Endothelial cell of umbilical vein (primary cell): ENCODE results near the gene NAA10. TPM values are rescaled to one million over a fixed set of nuclear protein-coding genes. Genes with fewer than 3 reads are reported as not detected.
A peak's percentile ranks its signal among the peaks of the same experiment; 100 is the strongest.

Experiments
- BruUV-seq: library from RNA; stranded (reverse); fragments of 400-500 nt; replicated peaks from 2 replicates; lab custom pipeline; 2021; lab: Mats Ljungman, UMichigan
- CTCF ChIA-PET: fragments of 300-600, 350-600 bp; sonication (Branson Sonifier 250); formaldehyde crosslinking; loops from one replicate; lab custom pipeline; 2021; ENCODE audit warnings: antibody characterized with exemption, inconsistent platforms; lab: Charles Lee
- POLR2A ChIA-PET: fragments of 300-600, 350-600 bp; sonication (Branson Sonifier 250); formaldehyde crosslinking; loops from one replicate; lab custom pipeline; 2021; ENCODE audit warnings: antibody characterized with exemption, inconsistent platforms; lab: Charles Lee
- DNase-seq: peaks from one replicate; pipeline ENCODE4 v3.0.0-alpha.2; 2011; ENCODE audit warnings: low read depth, low spot score
- FAIRE-seq: peaks from 2 replicates; lab custom pipeline; 2011; peaks lifted over from hg19 to GRCh38; lab: Jason Lieb, UNC
- H2AFZ ChIP-seq: 2 replicates; pipeline ENCODE4 v1.6.0; 2012; ENCODE audit warnings: low read depth, low read length, control low read depth, inconsistent platforms
- H3K27ac ChIP-seq: 2 replicates; pipeline ENCODE4 v1.5.1; 2011; ENCODE audit warnings: low read depth, mild to moderate bottlenecking, control low read depth, low read length, moderate library complexity; ENCODE audit not compliant: insufficient read depth
- H3K27me3 ChIP-seq, 2 experiments: 2 replicates each; pipeline versions ENCODE4 v1.6.0 to v1.6.1; 2011; ENCODE audit warnings: low read length in 2 of 2, mixed read lengths in 1 of 2; ENCODE audit not compliant: control insufficient read depth in 2 of 2, insufficient read depth in 2 of 2
- H3K36me3 ChIP-seq, 2 experiments: 2 replicates in 1 of 2; 3 replicates in 1 of 2; pipeline ENCODE4 v1.5.1; 2011; ENCODE audit warnings: low read length in 2 of 2, mild to moderate bottlenecking in 1 of 2, moderate library complexity in 1 of 2; ENCODE audit not compliant: control insufficient read depth in 2 of 2, insufficient read depth in 2 of 2; ENCODE audit errors: extremely low read depth in 1 of 2
- H3K4me1 ChIP-seq: 3 replicates; pipeline ENCODE4 v1.5.1; 2011; ENCODE audit warnings: mild to moderate bottlenecking, low read length; ENCODE audit not compliant: control insufficient read depth, insufficient read depth; ENCODE audit errors: extremely low read depth
- H3K4me2 ChIP-seq: 2 replicates; pipeline ENCODE4 v1.6.1; 2011; ENCODE audit warnings: low read length, control low read depth, mixed read lengths; ENCODE audit not compliant: insufficient read depth
- H3K4me3 ChIP-seq, 3 experiments: fragments of 200-600 bp in 1 of 3; sonication (generic), shearing (Covaris generic) in 1 of 3; replicated peaks in 1 of 3; 2 replicates each; pipeline ENCODE4 v1.5.1; 2011 to 2016; ENCODE audit warnings: control low read depth in 3 of 3, low read length in 3 of 3, mild to moderate bottlenecking in 2 of 3, inconsistent platforms in 1 of 3, low read depth in 1 of 3, moderate library complexity in 1 of 3; ENCODE audit not compliant: insufficient read depth in 1 of 3
- H3K79me2 ChIP-seq: 2 replicates; pipeline ENCODE4 v1.6.0; 2012; ENCODE audit warnings: low read length, inconsistent platforms; ENCODE audit not compliant: control insufficient read depth, insufficient read depth
- H3K9ac ChIP-seq: replicated peaks from 2 replicates; pipeline ENCODE3; 2011; ENCODE audit warnings: low read length, control low read depth; ENCODE audit not compliant: insufficient read depth; ENCODE audit errors: extremely low read depth
- H3K9me1 ChIP-seq: replicated peaks from 3 replicates; pipeline ENCODE4 v1.6.0; 2011; ENCODE audit warnings: mild to moderate bottlenecking, low read length; ENCODE audit not compliant: control insufficient read depth, insufficient read depth; ENCODE audit errors: extremely low read depth
- H3K9me3 ChIP-seq: replicated peaks from 2 replicates; pipeline ENCODE4 v1.5.1; 2012; ENCODE audit warnings: low read length, inconsistent platforms; ENCODE audit not compliant: control insufficient read depth, insufficient read depth
- H4K20me1 ChIP-seq: replicated peaks from 2 replicates; pipeline ENCODE3; 2011; ENCODE audit warnings: mild to moderate bottlenecking, low read length; ENCODE audit not compliant: control insufficient read depth, insufficient read depth; ENCODE audit errors: extremely low read depth
- EZH2 ChIP-seq: IDR thresholded peaks from 2 replicates; pipeline ENCODE4 v1.6.1; 2012; ENCODE audit warnings: borderline replicate concordance, low read depth, mild to moderate bottlenecking, moderate library complexity, low read length, inconsistent platforms; ENCODE audit not compliant: severe bottlenecking
- FOS ChIP-seq: IDR thresholded peaks from 2 replicates; pipeline ENCODE4 v1.6.1; 2011; ENCODE audit warnings: mild to moderate bottlenecking, low read length, moderate library complexity, borderline replicate concordance; ENCODE audit not compliant: insufficient read depth
- GATA2 ChIP-seq: IDR thresholded peaks from 2 replicates; pipeline ENCODE4 v1.7.0; 2011; ENCODE audit warnings: low read depth, mild to moderate bottlenecking, moderate library complexity, mixed read lengths, low read length; ENCODE audit not compliant: insufficient read length, insufficient read depth
- JUN ChIP-seq: IDR thresholded peaks from 2 replicates; pipeline ENCODE4 v1.6.1; 2011; ENCODE audit warnings: borderline replicate concordance, low read depth; ENCODE audit not compliant: insufficient read length, insufficient read depth
- MYC ChIP-seq: IDR thresholded peaks from one replicate; pipeline ENCODE4 v1.6.1; 2011; ENCODE audit warnings: mild to moderate bottlenecking, low read depth, low read length
- POLR2A ChIP-seq: IDR thresholded peaks from 2 replicates; pipeline ENCODE4 v1.6.1; 2012; ENCODE audit warnings: low read depth, mild to moderate bottlenecking, control low read depth, low read length
- POLR2AphosphoS5 ChIP-seq: IDR thresholded peaks from 2 replicates; pipeline ENCODE4 v1.6.1; 2012; ENCODE audit warnings: low read depth, mild to moderate bottlenecking, control low read depth, low read length, moderate library complexity; ENCODE audit not compliant: insufficient read depth
- dilution Hi-C: fragments of 300-500 bp; cut with MboI; formaldehyde crosslinking; loops from one replicate; pipeline ENCODE4 v1.15.0; 2019; ENCODE audit warnings: low sequenced_read_pairs; ENCODE audit not compliant: extremely low pct_ligation_motif_present
- intact Hi-C: fragments of 100-400 bp; cut with micrococcal nuclease; formaldehyde crosslinking; loops from one replicate; pipeline ENCODE4 v1.10.0; 2022
- polyA plus RNA-seq, 4 experiments: library from polyadenylated mRNA; depleted of rRNA in 3 of 4; stranded (reverse) in 3 of 4; unstranded in 1 of 4; fragments of >200 nt; gene quantifications; 2 replicates each; pipeline versions ENCODE4 v1.2.1 to v1.2.3, GENCODE V29; 2011 to 2012; ENCODE audit warnings: missing spikeins in 1 of 4
- total RNA-seq: library from RNA; stranded (reverse); gene quantifications from 2 replicates; pipeline ENCODE4 v1.2.3, GENCODE V29; 2021

Gene NAA10
- total and polyA plus RNA-seq, 2 donors (not counting 3 experiments of a cell fraction or from before 2014, with no cell fraction given) = 141 to 144 TPM

DNA sequence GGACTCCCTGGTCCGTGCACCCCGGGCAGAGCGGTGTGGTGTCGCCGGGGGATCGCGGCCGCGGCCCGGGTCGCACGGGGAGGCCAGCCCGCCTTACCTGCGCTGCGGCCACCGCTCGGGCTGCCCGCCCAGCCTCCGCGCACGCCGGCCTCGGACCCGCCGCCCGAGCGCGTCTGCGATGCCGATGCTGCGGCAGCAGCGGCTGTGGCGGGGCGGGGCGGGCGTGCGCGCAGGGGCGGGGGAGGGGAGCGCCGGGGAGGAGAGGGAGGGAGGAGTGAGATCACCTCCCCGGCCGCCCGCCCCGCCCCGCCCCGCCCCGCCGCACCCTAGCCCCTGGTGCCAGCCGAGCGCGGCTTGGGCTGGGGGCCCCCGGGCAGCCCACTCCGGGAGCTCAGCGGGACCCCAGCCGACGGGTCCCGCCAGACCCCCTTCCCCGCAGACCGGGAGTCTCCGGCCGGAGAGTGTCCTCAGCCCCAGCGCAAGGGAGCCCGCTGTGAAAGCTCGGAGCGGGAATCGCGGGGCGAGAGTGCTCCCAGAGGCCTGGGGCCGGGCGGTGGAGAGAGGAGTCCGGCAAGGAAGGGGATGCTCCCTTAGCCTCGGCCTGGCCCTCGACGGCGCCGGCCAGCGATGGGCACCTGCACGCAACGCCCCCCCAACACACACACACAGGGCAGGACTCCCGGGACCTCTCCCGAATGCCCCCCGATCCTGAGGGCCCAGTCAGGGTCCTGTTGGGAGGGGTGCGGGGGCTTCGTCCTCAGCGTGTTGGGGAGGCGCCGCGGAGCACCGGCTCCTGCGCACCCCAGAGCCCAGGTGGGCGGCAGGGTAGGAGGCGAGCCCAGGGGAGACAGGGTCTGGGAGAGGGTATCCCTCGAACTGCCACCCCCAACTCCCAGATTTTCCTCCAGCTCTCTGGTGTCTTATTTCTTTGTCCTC lies 48.6 kb downstream of the NAA10 start, which contains the start of gene L1CAM:
Gene L1CAM (minus strand): TSS at position 206 of the 936 bp plus-strand sequence. CDS start 10,337 bp downstream, outside the sequence.
- peaks cover 28 to 32% of the 10 kb centered on the region in 2 experiments for H3K27me3 ChIP-seq
- H3K4me3 ChIP-seq = no peak within 1 kb of the TSS
- CTCF ChIA-PET = no interaction called here

DNA sequence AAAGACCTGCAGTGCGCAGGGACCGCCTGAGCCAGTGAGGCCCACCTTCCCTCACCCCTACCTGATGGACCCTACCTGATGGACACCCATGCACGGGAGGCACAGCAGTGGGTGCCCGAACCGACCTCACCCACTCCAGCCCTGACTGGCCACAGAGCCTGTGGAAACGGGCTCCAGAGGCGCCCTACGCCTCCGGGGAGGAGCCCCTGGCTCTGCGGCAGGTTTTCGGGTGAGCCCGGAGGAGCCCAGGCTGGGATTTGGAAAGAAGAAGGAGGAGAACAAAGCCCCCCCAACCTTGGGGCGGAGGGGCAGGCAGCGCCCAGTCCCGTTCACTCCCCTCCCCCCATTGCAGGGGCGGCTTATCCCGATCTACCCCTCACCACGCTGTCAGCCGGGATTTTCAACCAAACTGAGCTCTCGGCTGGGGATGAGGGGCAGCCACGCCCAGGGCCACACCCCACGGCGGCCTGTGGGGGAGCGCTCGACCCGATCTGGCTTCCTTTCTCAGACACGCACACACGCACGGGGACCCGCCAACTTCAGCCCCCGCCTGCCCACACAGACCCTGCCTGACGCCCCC lies 49.5 kb downstream of the NAA10 start:
- POLR2A ChIA-PET = no interaction called here

More for the DNA sequence above, 48.6 kb downstream of the NAA10 start, which contains the start of gene L1CAM:
- no TSS peak for BruUV-seq
- no peak within 1 kb of the TSS for H3K9ac ChIP-seq
- no peaks in the 10 kb centered on the region for H3K9me3 ChIP-seq
- no peak within 1 kb of the TSS for H2AFZ ChIP-seq
- no peaks in the 10 kb centered on the region for H3K36me3 ChIP-seq
- dilution Hi-C loops = no loop called here
- H3K4me1 ChIP-seq = no peaks in the 10 kb centered on the region
- POLR2A ChIA-PET = no interaction called here
- no peaks in the 10 kb centered on the region for H3K9me1 ChIP-seq
- H3K79me2 ChIP-seq = no peaks in the 10 kb centered on the region
- no peaks in the 10 kb centered on the region for H4K20me1 ChIP-seq
- H3K4me2 ChIP-seq = no peak within 1 kb of the TSS
- DNase-seq = no peak
- no peak for FAIRE-seq
- intact Hi-C loops = loop anchor here (10.0 kb wide), 1 partner anchor 71 kb away; no protein-coding TSS in a partner anchor
- TF ChIP-seq FOS = no peak
- TF ChIP-seq GATA2 = no peak
- peak; percentile 55 for TF ChIP-seq EZH2
- TF ChIP-seq POLR2AphosphoS5 = no peak
- TF ChIP-seq MYC = no peak
- no peak for TF ChIP-seq POLR2A
- H3K27ac ChIP-seq = no peak within 1 kb of the TSS

More for the DNA sequence above, 49.5 kb downstream of the NAA10 start:
- Histone ChIP-seq H3K9me1 (no peaks in the 10 kb centered on the region), H2AFZ (no peak overlapping the region), H3K4me2 (no peak overlapping the region), H3K9ac (no peak overlapping the region), H3K27me3 (peaks cover 30 to 33% of the 10 kb centered on the region in 2 experiments), H3K9me3 (no peaks in the 10 kb centered on the region), H3K27ac (no peak overlapping the region), H3K4me3 (no peak overlapping the region), H4K20me1 (no peaks in the 10 kb centered on the region), H3K79me2 (no peaks in the 10 kb centered on the region), H3K4me1 (no peaks in the 10 kb centered on the region), H3K36me3 (no peaks in the 10 kb centered on the region)
- TF ChIP-seq JUN = no peak
- TF ChIP-seq EZH2 = peak; percentile 90
- CTCF ChIA-PET = no interaction called here
- DNase-seq (no peak), FAIRE-seq (no peak)
- intact Hi-C loops (loop anchor here (10.0 kb wide), 1 partner anchor 70 kb away; no protein-coding TSS in a partner anchor), dilution Hi-C loops (no loop called here)
- no TSS peak for BruUV-seq
